Measurements from ENCODE around the gene GLRA3.
"Not testable (repeated sequence)": the region's sequence is repeated elsewhere in the genome, so short reads cannot be mapped to it uniquely, and the experiment has no call there.

Gene GLRA3

DNA sequence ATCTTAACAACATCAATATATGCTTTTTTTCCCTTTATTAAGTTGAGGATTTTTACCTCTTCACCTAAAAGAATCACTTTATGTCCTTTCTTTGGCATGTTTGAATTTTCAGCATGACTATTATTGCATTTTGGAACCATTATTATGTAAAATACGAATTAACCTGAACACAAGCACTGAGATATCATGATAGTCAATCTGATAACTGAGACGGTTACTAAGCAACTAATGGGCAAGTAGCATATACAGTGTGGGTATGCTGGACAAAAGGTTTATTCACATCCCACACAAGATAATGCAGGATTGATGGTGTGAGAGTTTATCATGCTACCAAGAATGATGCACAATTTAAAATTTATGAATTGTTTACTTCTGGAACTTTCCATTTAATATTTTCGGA lies 24.6 kb upstream of the GLRA3 start:
- TF ChIP-seq POLR2A (IDR thresholded peaks at IDR 0.05; ENCODE audit: low read length) (no peak), GATA1 (IDR thresholded peaks at IDR 0.05; ENCODE audit: low read depth, low read length) (no peak)
- DNase-seq = no peak

- no peak for DNase-seq
- TF ChIP-seq GATA1 (IDR thresholded peaks at IDR 0.05; ENCODE audit: low read depth, low read length) (no peak), POLR2A (IDR thresholded peaks at IDR 0.05; ENCODE audit: low read length) (no peak)
Measured at GRCh38 chr4:174848596-174848995, 19.5 kb upstream of the GLRA3 start.

DNA sequence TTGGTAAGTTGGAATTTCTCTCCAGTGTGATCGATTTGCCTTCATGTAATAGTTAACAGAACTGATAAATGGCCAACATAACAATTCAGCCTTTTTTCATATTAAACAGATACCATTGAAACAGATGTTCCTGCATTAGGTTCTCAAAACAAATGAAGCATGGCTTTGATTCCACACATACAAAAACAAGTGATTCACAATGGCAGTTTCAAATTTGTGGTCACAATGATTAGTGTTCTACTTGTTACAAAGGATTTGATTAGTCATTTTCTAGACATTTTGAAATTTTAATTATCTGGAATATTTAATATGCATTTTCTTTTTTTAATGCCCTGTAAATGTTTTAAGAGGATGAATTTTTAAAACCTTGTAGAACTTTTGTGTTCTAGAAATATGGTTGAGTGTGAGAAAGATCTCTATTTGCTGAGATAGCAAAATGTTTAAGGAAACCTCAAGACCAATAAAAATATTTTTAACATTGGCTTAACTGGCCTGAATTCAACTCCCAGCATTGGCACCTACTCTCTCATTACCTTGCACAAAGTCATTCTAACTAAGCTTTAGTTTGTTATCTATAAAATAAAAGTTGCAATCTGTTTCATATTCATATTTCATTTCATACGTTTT lies 18.9 kb upstream of the GLRA3 start:
- DNase-seq = no peak
- TF ChIP-seq GATA1 (IDR thresholded peaks at IDR 0.05; ENCODE audit: low read depth, low read length) = no peak
- TF ChIP-seq POLR2A (IDR thresholded peaks at IDR 0.05; ENCODE audit: low read length) = no peak

- no peak for TF ChIP-seq GATA1 (IDR thresholded peaks at IDR 0.05; ENCODE audit: low read depth, low read length)
- TF ChIP-seq POLR2A (IDR thresholded peaks at IDR 0.05; ENCODE audit: low read length) = no peak
- DNase-seq = no peak
Measured at GRCh38 chr4:174835536-174835935, 6.5 kb upstream of the GLRA3 start.

GRCh38 chr4:174834477-174834876 lies 5.4 kb upstream of the GLRA3 start:
- no peak for TF ChIP-seq GATA1 (IDR thresholded peaks at IDR 0.05; ENCODE audit: low read depth, low read length)
- TF ChIP-seq POLR2A (IDR thresholded peaks at IDR 0.05; ENCODE audit: low read length) = no peak
- no peak for DNase-seq

- DNase-seq = no peak
- TF ChIP-seq GATA1 (IDR thresholded peaks at IDR 0.05; ENCODE audit: low read depth, low read length) = no peak
- TF ChIP-seq POLR2A (IDR thresholded peaks at IDR 0.05; ENCODE audit: low read length) = no peak
Measured at GRCh38 chr4:174826660-174827059, 2.4 kb downstream of the GLRA3 start.

- TF ChIP-seq POLR2A (IDR thresholded peaks at IDR 0.05; ENCODE audit: low read length) = no peak
- no peak for TF ChIP-seq GATA1 (IDR thresholded peaks at IDR 0.05; ENCODE audit: low read depth, low read length)
- DNase-seq = no peak
Measured at GRCh38 chr4:174815282-174815681, 13.8 kb downstream of the GLRA3 start.

DNA sequence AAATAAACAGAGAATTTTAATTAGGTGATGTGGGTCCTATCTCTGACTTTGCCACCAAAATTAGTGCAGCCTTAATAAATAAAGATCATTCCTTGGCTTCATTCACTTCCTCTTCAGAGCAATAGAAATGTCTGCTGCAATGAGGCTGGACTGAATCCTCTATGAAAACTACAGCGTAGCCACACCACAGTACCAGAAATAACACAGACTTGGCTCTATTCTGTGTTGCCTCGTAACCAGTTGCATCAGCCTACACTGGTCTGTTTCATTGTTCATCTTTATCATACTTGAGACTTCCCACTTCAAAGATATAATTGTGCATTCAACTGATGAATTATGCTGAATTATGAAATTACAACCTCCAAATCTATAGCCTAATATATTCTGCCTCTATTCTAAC lies 15.8 kb downstream of the GLRA3 start:
- no peak for DNase-seq
- no peak for TF ChIP-seq POLR2A (IDR thresholded peaks at IDR 0.05; ENCODE audit: low read length)
- TF ChIP-seq GATA1 (IDR thresholded peaks at IDR 0.05; ENCODE audit: low read depth, low read length) = no peak

GRCh38 chr4:174810834-174811233 lies 18.2 kb downstream of the GLRA3 start:
- no peak for DNase-seq
- TF ChIP-seq GATA1 (IDR thresholded peaks at IDR 0.05; ENCODE audit: low read depth, low read length) (no peak), POLR2A (IDR thresholded peaks at IDR 0.05; ENCODE audit: low read length) (no peak)

DNA sequence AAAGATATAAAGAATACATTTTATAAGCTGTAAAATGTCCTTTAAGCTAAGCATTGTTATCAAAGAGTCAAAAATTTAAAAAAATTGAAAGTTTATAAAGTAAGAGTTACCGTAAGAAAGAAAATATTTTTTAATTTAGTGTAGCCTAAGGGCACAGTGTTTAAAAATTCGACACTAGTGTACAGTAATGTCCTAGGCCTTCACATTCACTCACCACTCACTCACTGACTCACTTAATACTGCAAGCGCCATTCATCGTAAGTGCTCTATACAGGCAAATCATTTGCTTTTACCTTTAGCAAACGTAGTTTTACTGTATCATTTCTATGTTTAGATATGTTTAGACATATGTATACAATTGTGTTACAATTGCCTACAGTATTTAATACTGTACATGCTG lies 20.2 kb downstream of the GLRA3 start:
- no peak for TF ChIP-seq GATA1 (IDR thresholded peaks at IDR 0.05; ENCODE audit: low read depth, low read length)
- DNase-seq = no peak

DNA sequence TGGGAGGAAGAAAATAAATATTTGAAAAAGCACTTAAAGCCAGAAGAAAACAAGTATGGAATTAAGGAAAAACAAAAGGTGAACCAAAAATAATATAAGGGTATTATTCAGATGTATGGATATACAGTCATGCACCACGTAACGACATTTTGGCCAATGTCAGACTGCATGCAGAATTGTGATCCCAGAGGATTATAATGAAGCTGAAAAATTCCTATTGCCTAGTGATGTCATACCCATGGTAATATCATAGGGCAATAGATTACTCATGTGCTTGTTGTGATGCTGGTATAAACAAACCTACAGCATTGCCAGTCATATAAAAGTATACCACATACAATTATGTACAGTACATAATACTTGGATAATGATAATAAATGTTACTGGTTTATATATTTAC lies 20.9 kb downstream of the GLRA3 start:
- no peak for TF ChIP-seq GATA1 (IDR thresholded peaks at IDR 0.05; ENCODE audit: low read depth, low read length)
- no peak for TF ChIP-seq POLR2A (IDR thresholded peaks at IDR 0.05; ENCODE audit: low read length)
- DNase-seq = no peak

DNA sequence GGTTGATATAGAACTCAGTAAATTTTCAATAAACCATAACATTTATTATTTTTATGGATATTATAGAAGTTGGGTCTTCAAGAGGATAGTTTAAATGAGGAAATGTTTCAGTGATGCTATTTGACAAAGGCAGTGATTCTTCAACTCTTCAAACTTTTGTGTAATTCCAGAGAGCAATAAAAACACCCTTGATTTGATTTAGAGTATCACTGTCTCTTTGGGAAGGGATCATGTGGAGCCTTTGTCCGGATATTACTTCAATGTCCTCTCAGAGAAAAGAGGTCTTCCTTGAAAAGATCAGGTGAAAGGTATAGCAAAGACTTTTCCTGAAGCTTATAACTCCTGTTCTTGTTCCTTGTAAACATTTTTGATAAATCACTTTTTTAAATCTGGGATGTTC lies 23.3 kb downstream of the GLRA3 start:
- TF ChIP-seq GATA1 (IDR thresholded peaks at IDR 0.05; ENCODE audit: low read depth, low read length) (no peak), POLR2A (IDR thresholded peaks at IDR 0.05; ENCODE audit: low read length) (no peak)
- DNase-seq = no peak

DNA sequence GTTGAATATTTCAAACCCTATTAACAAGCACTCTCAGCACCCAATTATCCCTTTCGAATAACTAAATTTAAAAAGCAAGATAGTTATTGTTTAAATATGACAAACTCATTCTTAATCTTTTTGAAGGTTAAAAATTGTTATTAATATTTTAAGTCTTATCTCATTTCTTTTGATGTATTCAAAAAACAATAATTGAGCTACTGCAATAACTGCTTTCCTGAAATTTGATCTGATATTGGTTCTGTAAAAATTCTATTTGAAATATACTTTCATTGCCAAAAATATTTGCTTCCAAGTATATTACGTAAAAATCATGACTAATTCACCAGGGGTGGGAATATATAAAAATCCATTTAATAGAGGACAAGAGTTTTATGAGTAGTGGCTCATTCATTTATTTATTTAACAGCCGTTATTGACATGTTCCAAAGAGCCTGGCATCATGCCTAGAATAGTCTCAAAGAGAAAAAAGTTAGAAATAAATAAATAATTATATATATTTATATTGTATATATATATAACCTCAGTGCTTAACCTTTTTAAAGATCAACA lies 34.4 kb downstream of the GLRA3 start:
- TF ChIP-seq GATA1 (IDR thresholded peaks at IDR 0.05; ENCODE audit: low read depth, low read length) (no peak), POLR2A (IDR thresholded peaks at IDR 0.05; ENCODE audit: low read length) (no peak)
- no peak for DNase-seq

DNA sequence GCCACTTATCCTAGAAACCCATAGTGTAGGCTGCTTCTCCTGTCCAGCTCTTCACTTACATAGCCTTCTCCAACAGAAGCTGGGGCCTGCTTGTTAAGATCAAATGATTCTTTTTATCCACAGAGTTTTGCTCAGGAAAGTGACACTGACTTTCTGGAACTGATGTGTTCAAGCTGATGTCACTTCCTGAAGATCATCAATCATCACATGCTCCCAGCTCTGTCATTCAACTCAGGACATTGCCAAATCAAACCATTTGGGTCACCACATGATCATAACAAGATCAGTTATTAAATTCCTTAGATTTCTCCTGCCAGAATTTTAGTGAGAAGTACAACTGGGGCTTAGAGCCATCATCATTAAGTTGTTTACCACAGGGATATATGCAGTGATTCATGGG lies 39.4 kb downstream of the GLRA3 start:
- TF ChIP-seq GATA1 (IDR thresholded peaks at IDR 0.05; ENCODE audit: low read depth, low read length) (no peak), POLR2A (IDR thresholded peaks at IDR 0.05; ENCODE audit: low read length) (no peak)

GRCh38 chr4:174778274-174778986 lies 50.6 kb downstream of the GLRA3 start:
- DNase-seq = not testable (repeated sequence)

More for the DNA sequence above, 39.4 kb downstream of the GLRA3 start:
- DNase-seq = no peak

Measured in erythroblast (primary cell).